Measurements from ENCODE around the gene TANGO6.

DNA sequence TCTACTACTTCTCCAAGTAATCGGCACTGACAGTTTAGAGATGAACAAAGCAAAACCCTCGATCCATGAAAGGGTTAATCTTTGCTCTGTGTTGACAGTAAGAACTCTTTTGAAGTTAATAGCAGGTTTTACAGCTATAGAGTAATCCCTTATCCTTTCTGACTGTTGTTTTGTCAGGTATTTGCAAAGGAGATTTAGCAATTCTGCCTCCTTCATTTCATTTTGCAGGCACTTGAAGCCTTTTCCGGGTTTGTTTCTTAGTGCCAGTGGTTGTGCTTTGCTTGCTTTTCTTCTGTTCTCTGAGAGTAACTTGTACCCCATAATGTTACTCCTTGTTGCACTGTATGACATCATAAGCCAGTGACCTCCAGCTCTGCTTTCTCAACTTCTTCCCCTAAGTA, 64.5 kb downstream of the TANGO6 start:
- TF ChIP-seq, protein P1, sequence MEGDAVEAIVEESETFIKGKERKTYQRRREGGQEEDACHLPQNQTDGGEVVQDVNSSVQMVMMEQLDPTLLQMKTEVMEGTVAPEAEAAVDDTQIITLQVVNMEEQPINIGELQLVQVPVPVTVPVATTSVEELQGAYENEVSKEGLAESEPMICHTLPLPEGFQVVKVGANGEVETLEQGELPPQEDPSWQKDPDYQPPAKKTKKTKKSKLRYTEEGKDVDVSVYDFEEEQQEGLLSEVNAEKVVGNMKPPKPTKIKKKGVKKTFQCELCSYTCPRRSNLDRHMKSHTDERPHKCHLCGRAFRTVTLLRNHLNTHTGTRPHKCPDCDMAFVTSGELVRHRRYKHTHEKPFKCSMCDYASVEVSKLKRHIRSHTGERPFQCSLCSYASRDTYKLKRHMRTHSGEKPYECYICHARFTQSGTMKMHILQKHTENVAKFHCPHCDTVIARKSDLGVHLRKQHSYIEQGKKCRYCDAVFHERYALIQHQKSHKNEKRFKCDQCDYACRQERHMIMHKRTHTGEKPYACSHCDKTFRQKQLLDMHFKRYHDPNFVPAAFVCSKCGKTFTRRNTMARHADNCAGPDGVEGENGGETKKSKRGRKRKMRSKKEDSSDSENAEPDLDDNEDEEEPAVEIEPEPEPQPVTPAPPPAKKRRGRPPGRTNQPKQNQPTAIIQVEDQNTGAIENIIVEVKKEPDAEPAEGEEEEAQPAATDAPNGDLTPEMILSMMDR (IDR thresholded peaks at IDR 0.05) = no peak
- TF ChIP-seq POLR2A (IDR thresholded peaks at IDR 0.05) = no peak

Data from adrenal gland (tissue), 5 donors.